DMS 273 treated with DMSO at 0.1 percent for 48 hours (cell line): ENCODE data around the gene SLC43A2.

Experiments
- DNase-seq: peaks from one replicate; lab custom pipeline; 2025; lab: John Stamatoyannopoulos, UW

SLC43A2 gene

DNA sequence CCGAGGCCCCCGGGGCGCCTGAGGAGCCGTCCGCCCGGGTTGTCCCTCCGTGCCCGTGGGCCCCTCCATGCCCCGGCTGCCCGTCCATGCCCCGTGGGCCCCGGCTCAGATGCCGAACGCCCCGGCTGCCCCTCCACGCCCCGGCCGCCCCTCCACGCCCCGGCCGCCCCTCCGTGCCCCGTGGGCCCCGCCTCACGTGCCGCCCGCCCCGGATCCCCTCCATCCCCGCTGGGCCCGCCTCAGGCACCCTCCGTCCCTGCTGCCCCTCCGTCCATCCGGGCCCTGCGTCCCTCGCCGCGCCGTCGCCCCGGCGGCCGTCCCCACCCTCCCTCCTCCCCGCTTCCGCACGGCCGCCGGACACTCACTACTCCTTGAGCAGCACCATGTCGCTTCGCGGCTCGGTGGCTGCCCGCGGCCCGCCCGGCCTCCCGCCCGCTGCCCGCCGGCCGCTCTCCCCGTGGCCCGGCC is 66.4 kb downstream of the SLC43A2 start:
- no peak for DNase-seq

DNA sequence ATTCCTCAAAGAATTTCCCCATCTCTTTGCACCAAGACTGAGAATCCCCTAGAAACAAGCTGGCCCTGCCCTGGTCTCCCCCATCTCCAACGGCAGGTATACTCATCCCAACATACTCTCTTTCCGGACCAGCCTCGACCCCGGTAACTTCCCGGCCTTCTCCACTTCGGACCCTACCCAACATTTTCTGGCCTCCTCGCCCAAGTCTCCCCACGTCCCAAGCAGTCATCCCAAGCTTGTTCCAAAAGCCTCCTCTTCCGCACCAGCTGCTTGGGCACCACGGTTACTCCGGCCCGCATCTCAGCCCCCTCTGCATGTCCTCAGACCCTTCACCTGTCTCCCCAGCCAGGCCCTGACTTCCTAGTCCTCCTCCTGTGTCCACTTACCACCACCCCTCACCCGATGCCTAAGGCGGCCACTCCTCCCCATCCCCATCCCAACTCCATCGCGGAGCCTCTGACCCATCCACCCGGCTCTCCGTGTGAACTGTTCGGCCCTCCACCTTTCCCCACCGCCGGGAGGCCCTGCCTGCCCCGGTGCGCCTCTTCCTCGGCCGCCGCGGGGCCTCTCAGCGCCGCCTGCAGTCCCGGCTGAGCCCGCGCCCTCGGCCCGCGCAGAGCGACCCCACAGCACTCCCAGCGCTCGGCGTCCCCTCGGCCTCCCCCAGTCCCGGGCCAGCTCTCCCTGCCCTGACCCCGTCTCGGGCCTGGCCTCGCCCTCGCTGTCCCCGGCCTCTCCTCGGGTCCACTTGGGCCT is 67.0 kb downstream of the SLC43A2 start:
- no peak for DNase-seq

DNA sequence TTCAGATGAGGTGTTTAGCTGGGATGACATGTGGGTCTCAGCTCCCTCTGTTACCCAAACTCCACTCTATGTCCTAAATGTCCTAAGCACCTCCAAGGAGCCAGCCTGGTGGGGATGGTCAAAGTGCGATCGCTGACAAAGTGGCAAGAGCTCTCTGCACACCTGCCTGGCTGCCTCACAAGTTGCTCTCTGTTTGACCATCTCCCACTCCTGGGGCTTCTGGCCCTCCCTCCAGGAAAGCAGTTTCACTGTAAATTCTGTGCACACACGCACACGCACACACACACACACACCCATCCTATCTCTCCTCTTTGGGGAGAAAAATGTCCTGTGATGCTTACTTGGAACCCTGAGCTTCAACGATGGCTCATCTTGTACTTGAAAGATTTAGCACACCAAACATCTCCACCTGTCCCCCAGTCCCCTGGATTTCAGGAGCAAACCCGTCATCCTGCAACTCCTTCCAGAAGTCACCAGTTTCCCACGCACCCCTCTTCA is 67.7 kb downstream of the SLC43A2 start:
- DNase-seq, result no peak

DNA sequence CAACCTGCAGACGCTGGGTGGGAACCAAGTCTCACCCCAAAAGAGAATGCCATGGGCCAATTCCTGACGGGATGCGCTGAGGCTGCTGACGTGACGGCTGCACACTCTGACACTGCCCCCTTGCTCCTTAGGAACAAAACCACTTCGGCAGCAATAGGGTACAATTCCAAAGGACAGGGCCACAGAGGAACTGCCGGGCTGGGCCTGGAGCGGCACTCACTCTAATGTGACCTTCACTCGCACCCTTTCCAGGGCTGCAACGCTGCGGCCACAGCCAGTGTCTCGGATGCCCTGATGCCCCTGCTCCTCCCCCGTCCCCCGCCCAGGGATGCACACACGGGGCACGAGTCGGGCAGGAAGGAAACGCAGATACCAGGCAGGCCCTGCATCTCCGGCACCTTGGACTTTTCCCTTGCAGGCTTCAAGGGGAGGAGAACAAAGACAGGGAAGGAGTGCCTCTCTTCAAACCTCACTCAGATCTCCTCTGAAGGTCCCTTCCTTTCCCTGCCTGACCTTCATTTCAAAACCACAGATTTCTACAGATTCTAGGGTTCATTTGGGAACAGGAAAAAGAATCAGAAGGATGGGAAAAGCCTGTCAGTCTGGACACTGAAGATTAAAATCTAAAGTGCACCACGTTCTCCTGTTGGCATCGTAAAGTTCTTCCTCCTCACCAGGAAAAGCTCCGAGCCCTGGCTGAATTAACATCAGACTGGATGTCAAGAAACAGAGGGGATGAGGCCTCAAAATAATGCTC is 68.4 kb downstream of the SLC43A2 start:
- no peak for DNase-seq

DNA sequence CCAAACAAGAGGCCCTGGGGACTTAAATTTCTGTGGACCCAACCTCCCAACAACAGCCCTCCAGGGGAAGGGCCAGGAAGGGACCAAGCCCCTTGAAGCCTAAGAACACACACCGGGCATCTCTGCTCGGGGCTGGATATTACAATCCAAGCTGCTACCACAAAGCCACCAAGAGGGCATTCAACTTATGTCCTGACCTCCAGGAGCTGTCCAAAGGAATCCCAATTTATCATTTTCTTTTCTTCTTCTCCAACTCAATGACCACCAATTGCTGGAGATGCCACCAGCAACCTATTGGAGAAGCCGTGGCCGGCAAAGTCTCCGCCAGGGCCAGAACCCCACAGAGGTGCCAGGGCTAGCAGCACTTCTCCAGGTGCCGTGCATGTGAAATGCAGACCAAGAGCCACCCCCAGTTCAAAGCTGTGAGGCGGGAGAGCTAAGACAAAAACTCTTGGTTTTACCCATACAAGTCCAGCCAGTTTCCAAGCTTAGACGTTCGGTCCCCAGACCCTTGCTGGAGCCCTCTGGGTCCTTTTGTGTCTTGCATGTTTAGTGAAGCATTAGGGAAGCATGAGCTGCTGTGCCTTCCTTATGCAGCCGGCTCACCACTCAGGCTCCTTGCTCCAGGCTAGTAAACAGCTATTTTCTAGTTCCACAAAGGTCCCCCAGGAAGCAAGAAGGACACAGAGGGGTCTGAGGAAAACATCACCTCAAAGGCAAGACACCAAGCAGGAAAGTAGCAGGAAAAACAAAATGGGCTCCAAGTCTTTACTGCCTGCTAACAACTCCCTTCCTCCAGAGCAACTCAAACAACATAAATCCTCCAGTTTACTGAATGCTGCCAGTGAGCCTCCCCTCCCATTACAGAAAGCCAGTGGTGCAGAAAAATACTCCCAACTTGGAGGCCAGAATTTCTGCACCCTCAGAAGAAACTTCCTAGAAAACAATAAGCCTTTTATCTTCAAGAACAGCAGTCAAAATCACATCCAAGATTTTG is 69.3 kb downstream of the SLC43A2 start:
- DNase-seq, result no peak

DNA sequence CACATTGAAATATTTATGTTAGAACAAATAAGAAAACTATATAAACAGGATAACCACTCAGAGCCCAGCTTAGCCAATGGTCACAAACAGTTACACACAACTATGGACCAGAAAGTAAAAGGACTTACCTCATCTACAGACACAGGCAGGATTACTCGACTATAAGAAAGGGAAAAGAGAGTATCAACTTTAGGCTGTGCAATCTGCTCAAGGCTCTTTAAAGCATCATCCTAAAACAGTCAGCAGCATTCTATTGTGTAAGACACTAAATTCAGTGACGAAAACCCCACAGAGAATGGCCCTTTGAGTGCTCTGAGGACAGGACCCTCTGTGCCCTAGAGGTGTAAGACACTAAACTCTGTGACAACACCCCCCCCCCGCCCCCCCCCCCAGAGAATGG is 70.2 kb downstream of the SLC43A2 start:
- no peak for DNase-seq

DNA sequence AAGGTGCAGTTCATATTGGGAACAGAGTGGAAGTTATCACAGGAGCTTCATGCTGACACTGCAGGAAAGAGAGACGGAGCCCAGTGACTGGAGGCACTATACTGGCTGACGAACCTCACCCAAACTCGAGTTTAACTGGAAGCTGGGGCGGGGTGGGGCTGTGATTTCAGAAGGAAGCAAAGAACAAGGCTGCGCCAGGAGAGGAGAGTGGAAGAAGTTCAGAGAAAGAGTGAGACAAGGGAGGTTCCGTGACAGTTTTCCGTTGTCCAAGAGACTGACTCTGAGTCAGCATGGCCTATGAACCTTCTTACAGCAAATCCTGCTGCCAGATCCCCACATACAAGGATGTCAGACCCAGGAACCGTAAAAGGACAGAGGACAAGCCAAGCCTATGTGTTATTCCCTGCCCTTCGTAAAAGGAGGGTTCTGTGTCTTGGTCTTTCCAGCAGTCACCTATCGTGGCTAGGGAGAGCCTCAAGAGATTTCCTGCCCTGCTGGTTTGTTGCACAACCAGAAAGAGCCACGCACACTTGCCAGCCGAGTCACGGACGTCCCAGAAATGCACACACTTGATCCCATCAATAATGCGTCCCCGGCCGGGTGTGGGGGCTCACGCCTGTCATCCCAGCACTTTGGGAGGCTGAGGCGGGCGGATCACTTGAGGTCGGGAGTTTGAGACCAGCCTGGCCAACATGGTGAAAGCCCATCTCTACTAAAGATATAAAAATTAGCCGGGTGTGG is 71.1 kb downstream of the SLC43A2 start:
- DNase-seq, result no peak

DNA sequence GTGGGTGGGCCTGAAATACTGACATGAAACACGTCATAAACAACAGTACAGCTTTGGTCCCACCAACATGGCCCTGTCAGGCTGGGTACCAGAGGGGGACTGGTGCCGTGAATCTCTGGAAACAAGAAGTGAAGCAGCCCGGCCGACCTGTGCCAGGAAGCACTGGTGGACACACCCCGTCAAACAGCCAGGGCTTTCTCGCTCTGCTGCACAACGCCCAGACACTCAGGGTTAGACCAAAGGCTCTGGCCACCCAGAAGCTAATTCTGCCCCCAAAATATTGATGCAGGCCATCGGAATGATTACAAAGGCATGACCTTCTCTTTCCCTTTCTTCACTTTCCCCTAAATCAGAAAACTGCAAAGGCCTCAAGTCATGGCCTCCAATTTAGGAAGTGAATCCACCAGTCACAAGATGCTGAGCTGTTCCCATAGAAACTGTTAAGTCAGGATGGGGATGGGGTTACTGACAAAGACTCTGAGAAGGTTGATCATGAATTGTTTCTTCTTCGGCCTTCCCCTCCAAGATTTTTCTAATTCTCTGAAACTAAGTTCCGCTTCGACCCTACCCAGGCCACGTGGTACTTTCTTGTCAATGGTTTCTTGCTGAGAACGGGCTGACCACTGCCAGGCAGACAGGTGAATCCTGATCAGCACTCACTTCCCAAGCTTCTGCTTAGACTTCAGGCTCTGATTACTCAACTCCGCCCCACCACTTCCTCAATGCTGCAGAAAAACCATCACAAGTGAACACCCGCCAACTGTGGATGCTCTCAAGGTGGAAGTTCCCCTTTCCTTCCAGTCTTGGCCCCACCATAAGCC is 72.8 kb downstream of the SLC43A2 start:
- DNase-seq, result no peak

DNA sequence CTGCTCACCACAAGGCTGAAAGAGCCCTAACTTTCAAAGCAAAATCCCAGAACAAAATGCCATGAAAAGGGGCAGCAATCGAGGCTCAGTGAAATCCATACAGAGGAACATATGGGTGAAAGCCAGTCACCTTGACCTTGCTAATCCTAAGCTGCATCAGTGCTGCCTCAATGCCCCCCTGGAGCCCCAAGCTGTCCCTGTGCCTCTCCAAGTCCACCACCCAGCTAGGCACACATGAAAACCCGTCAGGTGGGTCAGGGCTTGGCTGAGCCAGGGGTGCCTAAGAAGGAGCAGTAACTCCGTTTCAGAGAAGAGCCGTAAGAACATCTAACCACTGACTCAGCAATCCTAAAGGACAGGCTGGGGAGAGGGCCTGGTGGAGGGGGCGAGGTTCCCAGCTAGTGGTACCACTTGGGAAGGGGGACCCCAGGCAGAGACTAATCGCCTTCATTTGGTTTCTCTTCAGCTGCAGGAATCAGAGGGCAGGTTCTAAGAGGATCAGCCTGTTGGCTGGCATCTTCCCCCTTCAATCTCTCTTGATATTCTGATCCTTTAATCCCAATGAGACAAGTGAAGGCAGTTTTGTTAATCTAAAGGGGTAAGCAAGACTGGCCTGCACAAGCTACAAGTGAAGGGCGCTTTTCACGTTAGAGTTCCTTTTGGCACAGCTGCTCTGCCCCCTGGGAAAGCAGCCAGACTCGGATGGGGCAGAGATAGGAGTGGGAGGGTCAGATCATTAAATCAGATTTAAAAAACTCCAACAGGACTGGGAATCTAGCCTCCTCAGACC is 73.7 kb downstream of the SLC43A2 start:
- no peak for DNase-seq

DNA sequence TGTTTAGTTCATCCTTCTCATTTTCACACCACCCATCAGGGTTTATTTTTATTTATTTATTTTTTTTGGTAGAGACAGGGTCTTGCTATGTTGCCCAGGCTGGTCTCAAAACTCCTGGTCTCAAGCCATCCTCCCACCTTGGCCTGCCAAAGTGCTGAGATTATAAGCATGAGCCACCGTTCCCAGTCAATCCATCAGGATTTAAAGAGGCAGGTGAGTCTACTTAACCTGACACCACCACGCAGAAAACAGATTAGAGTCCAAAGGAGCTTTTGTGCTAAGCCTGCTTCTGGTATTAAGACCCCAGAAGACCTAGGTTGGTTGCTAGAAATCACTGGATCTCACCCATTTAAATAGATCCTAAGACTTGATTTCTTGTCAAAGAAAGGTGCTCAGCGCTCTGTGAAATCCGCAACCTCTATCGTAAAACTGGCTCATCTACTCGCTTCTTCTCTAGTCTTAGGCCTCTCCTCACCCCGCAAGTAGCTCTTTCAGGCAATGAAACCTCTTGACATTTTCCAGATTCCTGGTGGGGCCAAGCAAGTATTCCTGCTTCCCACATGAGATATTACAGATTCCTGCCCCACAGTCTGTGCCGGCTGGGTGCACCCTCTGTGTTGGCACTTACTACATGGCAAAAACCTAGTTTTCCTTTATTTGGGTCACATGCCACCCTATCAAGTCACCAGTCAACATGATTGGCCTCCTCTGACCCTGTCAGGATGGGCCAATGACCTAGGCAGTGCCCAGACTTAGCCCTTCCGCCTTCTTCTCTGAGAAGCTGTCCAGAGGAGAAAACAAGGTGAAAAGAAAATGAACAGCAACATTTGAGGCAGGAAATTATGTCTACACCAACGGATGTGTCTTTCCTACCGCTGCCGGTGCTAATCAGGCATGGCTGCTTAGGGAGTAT is 75.0 kb downstream of the SLC43A2 start:
- DNase-seq, result no peak

DNA sequence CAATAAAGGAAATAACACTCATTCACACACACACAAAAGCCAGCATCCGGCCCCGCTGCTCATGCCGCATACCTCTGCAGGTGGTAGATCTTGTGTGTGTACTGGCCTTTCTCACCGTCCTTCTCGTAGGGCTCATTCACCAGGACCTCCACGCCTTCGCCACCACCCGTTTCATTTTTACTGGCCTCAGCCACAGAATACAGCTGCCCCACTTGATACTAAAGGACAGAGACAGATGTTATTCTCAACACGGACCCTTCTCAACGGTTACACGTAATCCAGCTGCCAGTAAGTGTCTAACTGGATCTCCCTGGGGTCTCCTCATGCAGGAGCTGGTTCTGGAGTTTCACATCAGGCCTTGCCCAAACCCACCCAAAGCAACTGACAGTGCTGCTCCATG is 75.7 kb downstream of the SLC43A2 start:
- no peak for DNase-seq

DNA sequence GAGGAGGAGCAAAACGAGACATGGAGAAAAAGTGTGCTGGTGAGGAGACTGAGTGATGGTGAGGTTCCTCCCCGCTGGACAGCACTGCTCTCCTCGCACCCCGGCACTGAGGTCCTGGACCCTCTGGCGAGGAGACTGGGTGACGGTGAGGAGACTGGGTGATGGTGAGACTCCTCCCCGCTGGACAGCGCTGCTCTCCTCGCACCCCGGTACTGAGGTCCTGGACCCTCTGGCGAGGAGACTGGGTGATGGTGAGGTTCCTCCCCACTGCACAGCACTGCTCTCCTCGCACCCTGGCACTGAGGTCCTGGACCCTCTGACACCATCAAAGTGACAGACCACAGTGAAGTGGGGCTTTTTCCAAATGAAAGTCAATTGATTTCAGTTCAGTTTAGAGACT is 76.9 kb downstream of the SLC43A2 start:
- no peak for DNase-seq

DNA sequence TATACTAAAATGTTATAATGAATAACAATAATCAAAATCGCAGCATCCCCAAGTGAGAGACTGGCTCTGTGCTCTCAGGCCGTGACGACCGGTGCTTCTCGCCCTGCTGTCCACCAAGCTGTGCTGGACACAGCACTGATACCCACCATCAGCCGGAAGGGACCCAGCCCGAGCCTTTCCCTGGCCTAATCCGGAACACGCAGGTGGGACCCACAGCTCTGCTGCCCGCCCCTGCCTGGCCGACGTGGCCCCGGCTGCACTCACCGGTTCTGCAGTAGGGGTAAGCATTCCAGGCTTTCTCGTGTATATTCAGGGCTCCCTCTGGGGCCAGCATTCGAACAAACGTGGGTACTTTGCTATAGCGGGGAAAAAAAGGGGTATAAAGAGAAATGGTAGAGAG is 80.6 kb downstream of the SLC43A2 start:
- no peak for DNase-seq

DNA sequence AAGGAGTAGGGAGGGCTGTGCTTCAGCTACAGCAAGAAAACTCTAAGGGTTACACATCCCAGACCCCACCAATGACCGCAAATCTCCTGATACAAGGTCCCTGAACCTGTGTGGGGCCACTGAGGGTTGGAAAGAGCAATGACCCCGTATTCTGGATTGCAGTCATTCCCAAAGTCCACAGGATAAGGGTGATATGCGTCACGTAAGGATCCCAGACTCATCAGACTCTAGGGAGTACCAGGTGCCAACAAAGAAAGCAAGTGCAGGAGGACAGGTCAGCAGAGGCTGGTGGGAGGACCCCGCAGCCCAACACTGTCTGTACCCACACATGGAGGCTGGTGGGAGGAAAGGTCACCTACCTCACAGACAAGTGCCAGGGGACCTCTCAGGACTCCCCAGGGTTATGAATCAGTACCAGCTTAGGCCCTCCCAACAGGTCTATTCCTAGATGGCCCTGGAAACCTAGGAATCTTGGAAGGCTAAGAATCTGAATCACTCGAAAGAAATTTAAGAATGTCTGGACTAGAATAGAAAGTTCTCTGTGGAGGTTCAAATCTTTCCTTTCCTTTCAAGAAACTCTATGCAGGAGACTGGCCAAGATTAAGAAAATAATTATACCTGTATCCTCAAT is 82.2 kb downstream of the SLC43A2 start:
- no peak for DNase-seq

DNA sequence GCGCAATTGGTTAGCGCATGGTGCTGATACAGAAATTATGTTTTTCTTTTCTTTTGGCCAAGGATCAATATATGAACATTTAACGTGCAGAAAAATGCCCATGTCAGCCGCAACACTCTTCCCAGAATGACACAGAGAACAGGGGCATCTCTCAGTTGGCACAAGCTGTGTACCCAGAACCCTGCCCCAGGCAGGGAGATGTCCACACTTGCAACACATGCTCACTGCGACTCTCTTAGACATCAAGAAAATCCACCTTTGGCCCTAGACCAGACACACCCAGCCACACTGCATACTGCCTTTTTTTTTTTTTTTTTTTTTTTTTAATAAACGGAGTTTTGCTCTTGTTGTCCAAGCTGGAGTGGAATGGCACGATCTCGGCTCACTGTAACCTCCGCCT is 83.0 kb downstream of the SLC43A2 start:
- no peak for DNase-seq

DNA sequence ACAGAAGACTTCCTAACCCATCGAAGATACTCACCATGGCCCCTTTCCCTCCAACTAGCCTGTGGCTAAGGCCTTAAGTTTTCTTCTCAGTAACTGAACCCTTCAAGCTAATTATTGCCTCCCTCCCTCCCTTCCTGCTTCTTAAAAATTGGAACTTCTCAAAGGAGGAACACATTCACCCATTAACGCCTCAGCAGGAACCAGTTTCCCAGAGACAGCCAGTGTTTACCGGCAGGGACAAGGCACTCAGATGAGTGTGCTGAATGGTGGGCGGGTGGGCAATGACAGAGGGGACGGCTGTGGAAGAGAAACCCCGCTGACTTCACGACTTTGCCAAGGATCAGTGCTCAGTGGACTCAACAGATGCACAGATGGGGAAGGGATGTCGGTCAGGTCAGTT is 86.3 kb downstream of the SLC43A2 start:
- DNase-seq, result no peak

DNA sequence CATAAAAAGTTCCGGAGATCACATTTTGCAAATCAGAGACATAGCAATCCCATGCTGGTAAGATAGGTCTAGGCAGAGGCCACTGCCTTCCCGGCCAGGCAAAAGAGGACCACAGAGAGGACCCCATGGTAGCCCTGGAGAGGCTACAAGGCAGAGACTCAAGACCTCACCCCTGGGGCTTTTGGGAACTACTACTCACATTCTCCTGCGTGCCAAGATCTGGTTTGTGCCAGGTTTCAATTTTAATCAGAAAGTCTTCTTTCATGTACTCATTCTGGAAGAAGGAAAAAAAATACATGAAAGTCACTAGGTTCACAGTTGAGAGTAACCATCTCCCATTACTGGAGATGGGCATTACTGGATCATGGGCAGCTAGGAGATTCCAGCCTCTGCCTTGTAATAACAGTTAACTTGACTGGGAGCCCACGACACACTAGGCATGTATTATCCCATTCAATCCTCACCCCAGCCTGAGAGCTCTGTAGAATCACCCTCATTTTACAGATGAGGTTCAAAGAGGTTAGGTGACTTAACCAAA is 87.2 kb downstream of the SLC43A2 start:
- DNase-seq, result no peak

DNA sequence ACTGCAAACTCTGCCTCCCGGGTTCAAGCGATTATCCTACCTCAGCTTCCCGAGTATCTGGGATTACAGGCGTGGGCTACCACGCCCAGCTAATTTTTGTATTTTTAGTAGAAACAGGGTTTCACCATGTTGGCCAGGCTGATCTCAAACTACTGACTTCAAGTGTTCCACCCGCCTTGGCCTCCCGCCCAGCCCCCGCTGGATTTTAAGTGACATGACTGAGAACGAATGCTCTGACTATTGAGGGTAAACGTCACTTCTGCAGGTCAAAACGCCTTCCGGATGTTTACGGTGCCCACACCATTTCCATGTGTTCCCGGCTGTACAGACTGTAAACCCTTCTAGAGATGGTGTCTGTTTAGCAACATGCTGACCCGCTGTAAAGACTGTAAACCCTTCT is 88.8 kb downstream of the SLC43A2 start:
- DNase-seq, result no peak
